OCI-LY3 (cell line): ENCODE measurements around the gene UGT1A9.

Experiments
- H2AFZ ChIP-seq: fragments of 200-600, 300-600 bp; shearing (Covaris generic); 2 replicates; pipeline ENCODE4 v1.6.0; 2014; ENCODE audit warnings: antibody characterized with exemption, low read depth, low read length
- H3K27ac ChIP-seq: fragments of 200-600, 300-600 bp; sonication (generic); 2 replicates; pipeline ENCODE4 v1.5.1; 2014; ENCODE audit warnings: mild to moderate bottlenecking, low read length, moderate library complexity, mixed read lengths
- H3K27me3 ChIP-seq: fragments of 200-600, 300-600 bp; sonication (generic); 2 replicates; pipeline ENCODE4 v1.6.1; 2014; ENCODE audit warnings: low read depth, low read length, mixed read lengths
- H3K36me3 ChIP-seq: fragments of 200-600, 300-600 bp; sonication (generic); replicated peaks from 2 replicates; pipeline ENCODE3; 2014; ENCODE audit warnings: low read depth, low read length, mixed read lengths
- H3K4me1 ChIP-seq: fragments of 300-600, 200-600 bp; sonication (generic); 2 replicates; pipeline ENCODE4 v1.6.1; 2014; ENCODE audit warnings: low read length, mixed read lengths
- H3K4me2 ChIP-seq: fragments of 200-600, 300-600 bp; sonication (generic); 2 replicates; pipeline ENCODE4 v1.6.1; 2014; ENCODE audit warnings: low read length, mixed read lengths
- H3K4me3 ChIP-seq: fragments of 300-600, 200-600 bp; sonication (generic); 2 replicates; pipeline ENCODE4 v1.5.1; 2014; ENCODE audit warnings: antibody characterized with exemption, mild to moderate bottlenecking, low read length, moderate library complexity
- H3K79me2 ChIP-seq: fragments of 300-600, 200-600 bp; shearing (Covaris generic); 2 replicates; pipeline ENCODE4 v1.6.1; 2014; ENCODE audit warnings: mild to moderate bottlenecking, low read length, mixed read lengths
- H3K9ac ChIP-seq: fragments of 300-600, 200-600 bp; shearing (Covaris generic); 2 replicates; pipeline ENCODE4 v1.6.0; 2014; ENCODE audit warnings: mild to moderate bottlenecking, low read length, moderate library complexity
- H3K9me3 ChIP-seq: fragments of 200-600, 300-600 bp; shearing (Covaris generic); 2 replicates; pipeline ENCODE4 v1.6.1; 2014; ENCODE audit warnings: low read length, mixed read lengths; ENCODE audit not compliant: insufficient read depth
- H4K20me1 ChIP-seq: fragments of 200-600, 300-600 bp; sonication (generic); 2 replicates; pipeline ENCODE4 v1.6.1; 2016; ENCODE audit warnings: low read length, mixed read lengths; ENCODE audit not compliant: insufficient read depth
- EZH2phosphoT487 ChIP-seq: fragments of 200-600 bp; shearing (Covaris generic); IDR thresholded peaks from 2 replicates; pipeline ENCODE4 v1.6.1; 2018; ENCODE audit warnings: antibody characterized with exemption, mixed run types, low read depth
- TF ChIP-seq, protein P1 (sequence below): fragments of 200-600, 300-600 bp; sonication (generic); IDR thresholded peaks from 2 replicates; pipeline ENCODE4 v1.5.1; 2014; ENCODE audit warnings: antibody characterized with exemption, low read length, low read depth

UGT1A9 gene

GRCh38 chr2:233688341-233688740 lies 16.6 kb downstream of the UGT1A9 start:
- Histone ChIP-seq H3K4me1 (no peaks in the 10 kb centered on the region), H3K27me3 (no peaks in the 10 kb centered on the region), H3K27ac (no peak overlapping the region), H3K79me2 (no peaks in the 10 kb centered on the region), H3K4me2 (no peak overlapping the region), H3K9me3 (no peaks in the 10 kb centered on the region), H3K9ac (no peak overlapping the region), H2AFZ (no peak overlapping the region), H3K36me3 (no peaks in the 10 kb centered on the region), H3K4me3 (no peak overlapping the region), H4K20me1 (no peaks in the 10 kb centered on the region)
- TF ChIP-seq, protein P1, sequence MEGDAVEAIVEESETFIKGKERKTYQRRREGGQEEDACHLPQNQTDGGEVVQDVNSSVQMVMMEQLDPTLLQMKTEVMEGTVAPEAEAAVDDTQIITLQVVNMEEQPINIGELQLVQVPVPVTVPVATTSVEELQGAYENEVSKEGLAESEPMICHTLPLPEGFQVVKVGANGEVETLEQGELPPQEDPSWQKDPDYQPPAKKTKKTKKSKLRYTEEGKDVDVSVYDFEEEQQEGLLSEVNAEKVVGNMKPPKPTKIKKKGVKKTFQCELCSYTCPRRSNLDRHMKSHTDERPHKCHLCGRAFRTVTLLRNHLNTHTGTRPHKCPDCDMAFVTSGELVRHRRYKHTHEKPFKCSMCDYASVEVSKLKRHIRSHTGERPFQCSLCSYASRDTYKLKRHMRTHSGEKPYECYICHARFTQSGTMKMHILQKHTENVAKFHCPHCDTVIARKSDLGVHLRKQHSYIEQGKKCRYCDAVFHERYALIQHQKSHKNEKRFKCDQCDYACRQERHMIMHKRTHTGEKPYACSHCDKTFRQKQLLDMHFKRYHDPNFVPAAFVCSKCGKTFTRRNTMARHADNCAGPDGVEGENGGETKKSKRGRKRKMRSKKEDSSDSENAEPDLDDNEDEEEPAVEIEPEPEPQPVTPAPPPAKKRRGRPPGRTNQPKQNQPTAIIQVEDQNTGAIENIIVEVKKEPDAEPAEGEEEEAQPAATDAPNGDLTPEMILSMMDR, result no peak
- TF ChIP-seq EZH2phosphoT487, result no peak

GRCh38 chr2:233689031-233689430 lies 17.3 kb downstream of the UGT1A9 start:
- TF ChIP-seq EZH2phosphoT487, result no peak
- TF ChIP-seq, protein P1, result no peak
- no peaks in the 10 kb centered on the region for H3K4me1 ChIP-seq
- H3K9ac ChIP-seq, result no peak overlapping the region
- no peaks in the 10 kb centered on the region for H3K79me2 ChIP-seq
- H2AFZ ChIP-seq, result no peak overlapping the region
- H3K4me2 ChIP-seq, result no peak overlapping the region
- H3K27ac ChIP-seq, result no peak overlapping the region
- H3K36me3 ChIP-seq, result no peaks in the 10 kb centered on the region
- no peak overlapping the region for H3K4me3 ChIP-seq
- no peaks in the 10 kb centered on the region for H3K9me3 ChIP-seq
- H3K27me3 ChIP-seq, result no peaks in the 10 kb centered on the region
- no peaks in the 10 kb centered on the region for H4K20me1 ChIP-seq

- no peaks in the 10 kb centered on the region for H3K4me1 ChIP-seq
- TF ChIP-seq EZH2phosphoT487, result no peak
- TF ChIP-seq, protein P1, result no peak
- H3K9me3 ChIP-seq, result no peaks in the 10 kb centered on the region
- no peak overlapping the region for H3K4me3 ChIP-seq
- H3K27me3 ChIP-seq, result no peaks in the 10 kb centered on the region
- no peaks in the 10 kb centered on the region for H3K36me3 ChIP-seq
- no peak overlapping the region for H3K9ac ChIP-seq
- no peak overlapping the region for H3K27ac ChIP-seq
- H2AFZ ChIP-seq, result no peak overlapping the region
- H4K20me1 ChIP-seq, result no peaks in the 10 kb centered on the region
- no peak overlapping the region for H3K4me2 ChIP-seq
- no peaks in the 10 kb centered on the region for H3K79me2 ChIP-seq
Observed at GRCh38 chr2:233689501-233689900, 17.8 kb downstream of the UGT1A9 start.

DNA sequence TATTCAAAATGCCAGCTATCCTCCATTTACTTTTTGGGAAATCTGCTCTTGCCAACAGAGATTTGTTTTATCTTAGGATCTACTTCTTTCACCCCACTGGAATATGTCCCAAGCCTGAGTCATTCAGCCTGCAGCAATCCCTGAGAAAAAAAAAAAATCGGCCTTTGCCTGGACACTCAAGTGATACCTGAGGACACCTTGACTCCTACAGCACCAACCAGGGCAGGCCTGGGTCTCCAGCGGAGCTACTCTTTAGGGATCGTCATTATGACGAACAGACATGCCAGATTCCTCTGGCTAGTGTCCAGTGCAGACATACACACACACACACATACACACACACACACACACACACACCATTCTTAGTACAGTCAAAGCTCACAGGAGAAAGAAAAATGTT lies 18.7 kb downstream of the UGT1A9 start:
- no peaks in the 10 kb centered on the region for H3K79me2 ChIP-seq
- no peak overlapping the region for H3K4me2 ChIP-seq
- no peaks in the 10 kb centered on the region for H3K36me3 ChIP-seq
- TF ChIP-seq, protein P1, result no peak
- TF ChIP-seq EZH2phosphoT487, result no peak
- no peaks in the 10 kb centered on the region for H4K20me1 ChIP-seq
- H3K4me1 ChIP-seq, result no peaks in the 10 kb centered on the region
- no peaks in the 10 kb centered on the region for H3K9me3 ChIP-seq
- no peak overlapping the region for H3K9ac ChIP-seq
- H2AFZ ChIP-seq, result no peak overlapping the region
- H3K4me3 ChIP-seq, result no peak overlapping the region
- no peak overlapping the region for H3K27ac ChIP-seq
- no peaks in the 10 kb centered on the region for H3K27me3 ChIP-seq
